Activated gamma-delta T cell treated with Interleukin-2 at 50 U/mL for 16 hours (primary cell): ENCODE data around the gene STEAP3.

Experiments used
- DNase-seq: peaks from one replicate; pipeline ENCODE4 v3.0.0-alpha.2; 2020

STEAP3 gene

DNA sequence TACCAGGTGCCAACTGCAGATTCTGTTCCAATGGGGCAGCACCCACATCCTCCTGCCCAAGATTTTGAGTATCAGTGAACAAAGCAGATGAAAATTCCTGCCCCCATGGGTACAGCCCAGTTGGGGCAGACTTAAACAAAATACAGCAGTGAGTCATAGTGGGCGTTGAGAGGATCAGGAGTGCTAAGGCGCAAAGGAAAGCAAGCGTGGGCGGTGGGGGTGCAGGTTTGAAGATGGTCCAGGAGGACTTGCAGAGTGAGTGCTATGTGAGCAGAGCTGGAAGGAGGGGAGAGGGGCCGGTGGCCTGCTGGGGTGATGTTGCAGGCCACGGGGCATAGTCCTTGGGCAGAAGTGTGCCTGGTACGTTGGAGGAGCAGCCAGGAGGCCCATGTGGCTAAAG lies 24.7 kb downstream of the STEAP3 start:
- no peak for DNase-seq

DNA sequence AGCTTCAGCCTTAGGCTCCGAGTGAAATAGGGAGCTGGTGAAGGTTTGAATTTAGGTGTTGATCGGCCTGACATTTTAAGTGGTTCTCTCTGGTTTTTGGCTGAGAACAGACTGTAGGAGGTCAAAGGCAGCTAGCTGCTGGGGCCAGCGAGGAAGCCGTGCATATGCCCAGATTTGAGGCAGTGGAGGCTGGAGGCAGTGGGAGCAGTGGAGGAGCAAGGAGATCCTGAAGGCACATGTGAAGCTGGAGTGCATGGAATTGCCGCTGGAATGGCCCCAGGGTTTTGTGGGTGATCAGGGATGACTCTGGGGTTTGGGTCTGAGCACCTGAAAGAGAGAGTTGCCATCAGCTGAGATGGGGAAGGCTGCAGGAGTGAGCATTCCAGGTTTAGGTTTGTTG lies 25.1 kb downstream of the STEAP3 start:
- no peak for DNase-seq

DNA sequence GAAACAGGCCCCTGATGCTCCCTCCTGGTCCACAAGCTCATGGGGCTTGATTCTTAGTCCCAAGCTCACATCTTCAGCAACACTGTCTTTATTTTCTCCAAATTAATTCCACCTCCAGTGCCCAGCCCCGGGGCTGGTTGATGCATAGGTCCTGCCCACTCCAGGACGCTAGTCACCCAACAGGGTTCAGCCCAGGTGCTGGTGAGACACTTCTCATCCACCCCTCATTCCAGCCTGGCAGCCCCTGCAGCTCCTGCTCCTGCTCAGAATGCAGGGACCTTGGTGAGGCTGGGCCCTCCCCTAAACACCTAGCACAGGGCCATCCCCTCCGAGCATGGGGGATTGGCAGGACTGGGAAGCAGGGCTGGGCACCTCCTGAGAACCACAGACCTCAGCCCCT lies 25.7 kb downstream of the STEAP3 start:
- DNase-seq, result no peak

DNA sequence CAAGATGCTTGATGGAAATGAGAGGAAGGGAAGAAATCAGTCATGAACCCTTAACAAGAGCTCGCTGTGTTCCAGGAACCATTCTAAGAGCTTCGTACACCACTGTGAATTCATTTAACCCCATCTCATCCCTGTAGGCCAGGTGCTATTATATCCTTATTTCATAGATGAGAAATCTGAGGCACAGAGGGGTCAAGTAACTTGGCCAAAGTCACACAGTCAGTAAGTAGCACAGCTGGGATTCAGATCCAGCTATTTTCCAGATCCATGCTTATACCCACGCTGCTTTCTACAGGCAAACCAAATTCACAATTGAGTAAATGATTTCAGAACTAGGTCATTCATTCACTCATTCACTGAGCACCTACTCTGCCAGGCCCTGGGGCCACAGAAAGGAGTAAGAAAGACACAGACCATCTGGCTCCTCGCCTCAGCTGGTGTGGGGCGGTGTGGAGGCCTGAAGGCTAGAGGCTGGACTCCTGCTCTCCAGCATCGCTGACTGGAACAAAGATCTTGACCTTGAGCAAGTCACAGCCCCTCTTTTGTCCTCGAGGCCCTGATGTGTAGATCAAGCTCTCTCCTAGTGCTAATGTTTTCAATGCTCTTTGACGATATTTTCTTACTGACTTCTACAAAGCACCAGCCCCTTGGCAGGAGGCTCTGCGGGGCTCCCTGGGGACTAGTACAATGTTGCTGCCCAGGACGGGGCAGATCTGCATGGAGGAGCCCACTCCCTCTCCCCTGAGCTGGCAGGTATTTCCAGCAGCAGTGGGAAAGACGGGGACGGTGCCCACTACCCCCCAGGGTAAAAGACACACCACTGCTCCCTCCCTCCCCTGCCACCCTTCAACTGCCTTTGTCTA lies 26.5 kb downstream of the STEAP3 start:
- DNase-seq, result no peak

DNA sequence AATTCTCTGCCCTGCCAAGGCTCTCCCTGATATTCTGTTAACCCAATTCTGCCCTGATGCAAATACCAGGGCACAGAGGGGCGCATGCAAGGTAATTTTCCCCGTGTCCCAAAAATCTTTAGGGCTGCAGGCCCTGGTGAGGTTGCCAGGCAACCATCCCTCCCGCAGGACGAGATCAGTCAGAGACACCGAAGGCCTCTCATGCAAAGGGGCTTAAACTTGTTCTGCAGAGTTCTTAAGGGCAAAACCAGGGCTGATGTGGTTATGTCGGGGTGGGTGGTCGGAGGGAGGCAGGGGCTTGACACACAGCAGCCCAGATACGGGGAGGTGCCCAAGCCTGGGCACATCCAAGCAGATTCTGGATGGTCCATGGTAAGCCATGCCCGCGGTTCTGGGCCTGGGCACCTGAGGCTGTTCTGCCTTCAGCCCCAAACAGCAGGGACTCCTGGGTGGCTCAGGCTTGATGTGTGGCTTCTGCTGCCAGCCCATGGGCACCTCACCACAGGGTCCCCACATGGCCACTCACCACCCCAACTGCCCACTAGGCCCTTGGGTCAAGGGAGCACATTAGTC lies 27.2 kb downstream of the STEAP3 start:
- DNase-seq, result no peak

DNA sequence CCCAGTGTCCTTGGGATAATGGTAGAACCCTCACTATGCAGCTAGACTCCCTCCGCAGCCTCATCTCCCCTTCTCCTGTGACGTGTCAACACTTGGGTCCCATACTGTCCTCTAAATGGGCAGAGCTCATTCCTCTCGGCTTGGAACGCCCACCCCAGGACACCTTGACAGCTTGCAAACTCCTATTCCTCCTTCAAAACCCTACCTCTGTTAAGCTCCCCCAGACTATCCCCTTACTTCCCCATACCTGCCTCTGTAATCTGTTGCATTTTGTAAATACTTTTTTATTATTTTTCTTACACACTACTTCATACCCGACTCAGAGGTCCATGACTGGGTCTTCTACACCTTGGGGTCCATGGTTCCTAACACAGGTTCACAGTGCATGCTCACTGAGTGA lies 28.0 kb downstream of the STEAP3 start:
- no peak for DNase-seq

DNA sequence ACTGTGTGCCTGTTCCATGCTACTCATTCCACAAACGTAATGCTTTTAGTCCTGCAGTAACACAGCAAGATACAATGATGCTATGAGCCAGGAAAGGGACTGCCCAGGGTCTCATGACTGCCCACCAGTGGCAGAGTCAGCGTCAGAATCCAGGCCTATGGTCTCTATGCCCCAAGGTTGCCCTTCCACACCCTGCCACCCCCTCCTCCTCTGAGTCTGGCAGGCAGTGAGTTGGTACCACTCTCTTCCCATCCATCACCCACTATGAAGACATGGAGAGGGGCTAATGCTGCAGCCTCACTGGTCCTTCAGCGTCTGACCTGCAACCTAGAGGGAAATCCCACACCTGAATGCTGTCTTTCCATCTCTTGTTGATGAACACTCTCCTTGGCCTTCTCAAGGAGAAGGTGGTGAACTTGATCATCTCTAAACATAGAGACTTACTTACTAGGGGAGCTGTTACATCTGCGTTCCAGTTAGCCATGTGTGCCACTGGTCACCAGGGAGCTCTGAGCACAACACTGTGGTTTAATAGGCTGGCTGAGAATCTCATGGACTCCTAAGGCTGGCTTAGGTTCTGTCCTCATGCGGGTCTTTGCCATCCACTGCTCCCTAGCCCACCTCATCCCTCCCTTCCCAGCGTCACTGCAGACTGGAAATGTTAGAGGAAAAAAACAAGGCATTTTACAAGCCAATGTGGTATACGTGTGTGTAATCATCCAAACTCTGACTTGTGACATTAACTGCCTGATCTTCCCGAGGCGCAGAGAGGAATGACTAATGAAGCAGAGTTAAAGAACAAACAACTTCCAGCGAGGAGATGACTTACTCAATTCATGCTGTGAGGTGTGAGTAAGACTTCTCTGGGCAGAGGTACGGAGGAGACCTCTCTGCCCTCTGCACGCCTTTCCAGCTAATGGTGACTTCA lies 28.8 kb downstream of the STEAP3 start:
- DNase-seq, result no peak

DNA sequence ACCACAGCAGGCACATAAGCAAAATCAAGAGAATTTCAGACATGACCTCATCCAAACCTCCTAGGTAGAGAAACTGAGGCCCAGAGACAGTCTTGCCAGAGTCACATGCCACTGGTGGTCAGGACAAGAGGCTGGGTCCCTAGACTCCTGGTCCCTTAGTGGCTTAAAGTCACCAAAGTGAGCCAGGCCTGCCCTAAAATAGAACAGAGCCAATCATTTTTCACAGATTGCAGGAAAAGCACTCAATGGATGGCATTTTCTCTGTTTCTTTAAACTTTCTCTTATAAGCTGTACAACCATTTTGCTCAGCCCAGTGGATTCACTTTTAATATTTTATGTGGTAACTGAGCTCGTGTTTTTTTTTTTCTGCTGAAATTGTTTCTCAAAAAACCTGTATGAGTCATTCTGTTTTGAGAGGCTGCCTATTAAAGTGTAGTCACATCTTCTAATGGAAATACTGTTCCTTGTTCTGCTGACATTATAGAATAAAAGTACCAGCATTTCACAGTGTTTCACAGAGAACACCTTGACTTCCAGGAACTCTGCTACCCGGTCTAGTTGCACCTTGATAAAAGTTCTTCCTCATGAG lies 29.6 kb downstream of the STEAP3 start:
- DNase-seq, result no peak

DNA sequence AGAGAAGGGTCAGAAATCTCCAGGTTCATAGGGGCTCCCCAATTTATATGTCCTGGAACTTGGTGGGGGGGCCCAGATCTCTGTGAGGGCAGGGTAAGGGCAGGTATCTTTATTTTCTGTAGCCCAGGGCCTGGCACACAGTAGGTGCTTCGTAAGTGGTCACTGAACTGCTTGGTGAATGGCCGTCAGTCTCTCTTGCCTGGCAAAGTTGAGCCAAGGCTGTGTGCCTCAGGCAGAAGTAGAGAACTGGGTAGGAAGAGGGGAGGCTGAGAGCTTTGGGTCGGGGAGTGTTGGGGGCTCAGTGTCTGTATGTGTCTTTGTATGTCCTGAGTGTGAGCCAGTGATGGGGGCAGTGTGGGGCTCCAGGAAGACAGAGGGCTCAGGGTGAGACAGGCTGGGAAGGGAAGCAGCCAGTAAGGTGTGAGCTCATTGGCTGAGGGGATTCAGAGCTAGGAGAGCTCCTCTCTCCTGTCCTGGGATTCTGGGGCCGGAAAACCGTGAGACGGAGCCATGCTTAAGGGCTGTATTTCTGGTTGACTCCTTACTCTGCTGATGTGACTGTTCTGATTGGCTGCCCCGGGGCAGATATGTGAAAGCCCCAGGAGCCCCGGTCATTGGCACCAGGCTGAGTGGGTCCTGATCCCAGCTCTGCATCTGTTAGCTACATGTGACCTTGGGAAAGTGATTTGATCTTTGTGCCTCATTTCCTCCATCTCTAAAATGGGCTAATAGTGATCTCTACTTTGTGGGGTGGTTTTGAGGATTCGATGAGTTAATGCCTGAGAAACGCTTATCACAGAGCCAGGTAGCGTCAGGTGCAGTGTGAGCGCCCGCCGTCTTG lies 30.3 kb downstream of the STEAP3 start:
- no peak for DNase-seq

DNA sequence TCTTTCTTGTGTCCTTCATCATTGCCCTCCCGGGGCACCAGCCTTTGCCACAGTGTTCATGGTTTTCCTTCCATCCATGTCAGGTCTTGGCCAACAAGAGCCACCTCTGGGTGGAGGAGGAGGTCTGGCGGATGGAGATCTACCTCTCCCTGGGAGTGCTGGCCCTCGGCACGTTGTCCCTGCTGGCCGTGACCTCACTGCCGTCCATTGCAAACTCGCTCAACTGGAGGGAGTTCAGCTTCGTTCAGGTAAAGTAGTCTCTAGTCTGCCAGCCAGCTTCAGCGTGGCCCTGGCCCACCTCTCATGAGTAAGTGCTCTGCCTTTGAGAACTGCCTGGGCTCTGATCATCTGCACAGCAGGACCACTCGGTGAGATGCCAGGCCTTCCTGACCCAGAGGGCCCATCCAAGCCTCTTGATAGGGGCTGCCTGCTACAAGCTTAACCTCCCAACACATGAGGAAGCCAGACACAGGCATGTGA lies 31.0 kb downstream of the STEAP3 start:
- no peak for DNase-seq

DNA sequence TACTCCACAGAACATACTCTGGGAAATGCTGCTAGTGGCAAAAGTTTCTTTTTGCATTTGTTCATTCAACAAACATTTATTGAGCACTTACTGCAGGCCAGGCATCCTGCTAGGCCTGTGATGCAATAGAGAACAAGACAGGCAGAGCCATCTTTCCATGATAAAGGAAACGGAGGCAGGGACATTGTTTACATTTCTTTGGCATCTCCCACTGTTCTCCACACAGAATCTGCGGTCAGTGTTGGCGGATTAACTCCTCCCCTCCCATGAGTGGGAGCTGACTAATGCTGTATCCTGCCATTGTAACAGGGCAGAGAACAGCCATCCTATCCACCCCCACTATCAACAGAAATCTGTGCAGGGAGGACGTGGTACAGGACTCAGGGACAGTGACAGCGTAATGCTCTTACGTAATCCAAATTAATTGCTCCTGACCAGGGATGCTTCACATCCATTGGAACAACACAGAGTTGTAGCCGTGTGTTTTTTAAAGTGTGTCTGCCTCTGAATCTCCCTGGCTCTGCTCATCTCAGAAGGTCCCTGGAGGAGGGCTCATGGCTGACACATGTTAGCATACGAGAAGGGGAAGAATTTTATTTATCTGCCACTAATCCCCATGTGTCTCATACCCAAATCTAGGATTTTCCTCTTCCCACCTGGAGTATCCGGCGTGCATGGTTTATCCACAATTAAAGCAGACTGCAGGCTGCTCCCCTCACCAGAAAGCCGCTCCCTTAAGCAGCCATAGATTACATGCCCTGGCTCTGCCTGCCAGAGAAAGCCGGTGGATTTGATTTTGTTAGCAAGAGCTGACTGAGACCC lies 32.3 kb downstream of the STEAP3 start:
- DNase-seq, result no peak

DNA sequence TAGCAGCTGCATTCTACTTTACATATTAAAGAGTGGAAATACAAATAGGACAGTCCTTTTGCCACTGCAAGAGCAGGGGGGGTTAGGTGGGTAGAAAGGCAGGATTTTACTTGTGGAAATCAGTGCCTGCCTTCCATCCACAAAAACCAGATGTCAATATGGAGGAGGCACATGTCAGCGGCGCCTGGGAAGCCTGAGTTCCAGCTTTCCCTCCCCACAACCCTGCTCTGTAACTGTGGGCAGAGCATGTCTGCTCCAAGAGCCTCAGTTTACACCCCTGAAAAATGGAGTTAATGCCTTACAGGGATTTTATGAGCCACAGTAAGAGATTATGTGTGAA lies 32.9 kb downstream of the STEAP3 start:
- no peak for DNase-seq

DNA sequence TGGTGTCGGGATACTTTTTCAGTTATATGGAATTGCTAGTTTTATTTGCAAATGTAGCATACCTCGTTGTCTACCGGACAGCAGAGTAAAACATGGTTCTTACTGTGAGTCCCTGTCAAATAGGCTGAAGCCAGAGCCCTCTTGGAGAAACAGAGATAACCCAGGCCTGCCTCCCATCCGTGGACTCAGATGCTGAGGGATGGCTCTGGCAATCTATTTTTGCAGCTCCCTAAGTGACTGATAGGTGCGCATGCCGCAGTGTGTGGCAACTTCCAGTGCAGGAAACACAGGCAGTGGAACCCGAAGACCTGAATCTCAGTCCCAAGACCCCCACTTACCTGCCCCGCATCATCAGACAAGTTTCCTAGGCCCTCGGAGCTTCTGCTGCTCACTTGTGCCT lies 33.6 kb downstream of the STEAP3 start:
- DNase-seq, result no peak

DNA sequence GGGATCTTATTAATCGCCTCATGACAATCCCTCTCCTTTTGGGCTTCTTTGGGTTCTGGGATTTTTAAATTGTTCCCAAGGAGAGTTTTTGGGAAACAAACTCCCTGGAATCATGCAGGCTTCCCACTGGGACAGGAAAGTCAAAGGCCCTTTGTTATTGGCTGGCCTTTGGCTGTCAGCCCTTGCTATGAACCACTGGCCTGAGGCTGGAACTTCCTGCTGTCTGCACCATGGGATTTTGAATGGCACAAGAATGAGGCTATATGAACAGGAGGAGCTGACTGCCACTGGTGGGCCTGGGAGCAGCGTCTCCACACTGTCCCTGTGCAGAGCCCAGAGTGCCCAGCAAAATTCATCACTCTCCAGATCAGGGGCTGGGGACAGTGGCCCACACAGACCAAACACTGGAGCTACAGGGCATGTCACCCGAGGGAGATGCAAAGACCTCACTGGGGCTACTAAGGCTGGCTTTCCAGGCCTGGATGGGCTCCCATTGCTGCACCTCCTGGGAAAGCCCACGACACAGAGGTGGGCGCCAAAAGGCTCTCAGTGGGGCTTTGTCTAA lies 35.7 kb downstream of the STEAP3 start:
- no peak for DNase-seq

DNA sequence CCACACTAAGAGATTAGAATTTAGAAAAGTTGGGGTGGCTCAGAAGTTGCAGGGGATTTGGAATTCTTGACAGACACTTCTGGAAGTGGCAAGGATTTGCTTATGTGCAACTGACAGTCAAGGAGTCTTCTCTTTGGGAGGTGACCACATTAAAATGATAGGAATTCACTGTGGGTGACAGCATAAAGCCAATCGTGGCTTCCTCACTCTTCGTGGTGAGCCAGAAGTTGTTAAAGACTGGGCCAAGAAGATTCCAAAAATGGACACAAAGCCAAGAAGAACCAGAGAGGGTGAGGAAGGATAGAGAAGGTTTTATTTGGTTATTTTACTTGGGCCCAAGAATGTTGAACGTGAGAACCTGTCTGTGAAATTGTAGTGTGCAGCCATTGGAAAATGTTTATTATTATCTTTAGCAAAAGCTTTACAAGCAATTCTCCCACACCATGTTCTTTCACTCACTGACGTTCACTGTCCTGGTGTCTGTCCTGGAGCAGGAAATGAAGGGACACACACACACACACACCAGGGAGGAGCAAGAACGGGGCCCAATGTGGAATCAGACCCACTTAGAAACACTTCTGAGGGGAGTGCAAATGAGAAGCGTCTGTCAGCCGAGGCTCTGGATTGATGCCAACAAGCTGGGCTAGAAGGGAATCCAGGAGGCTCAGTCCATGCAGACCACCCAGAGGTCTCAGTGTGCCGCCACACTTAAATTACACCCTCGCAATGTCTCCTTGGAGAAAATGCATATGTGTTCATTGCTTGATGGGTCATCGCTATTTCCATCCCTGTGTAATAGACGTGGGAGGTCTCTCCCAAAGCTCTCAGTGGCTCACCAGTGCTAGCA lies 37.2 kb downstream of the STEAP3 start:
- no peak for DNase-seq

DNA sequence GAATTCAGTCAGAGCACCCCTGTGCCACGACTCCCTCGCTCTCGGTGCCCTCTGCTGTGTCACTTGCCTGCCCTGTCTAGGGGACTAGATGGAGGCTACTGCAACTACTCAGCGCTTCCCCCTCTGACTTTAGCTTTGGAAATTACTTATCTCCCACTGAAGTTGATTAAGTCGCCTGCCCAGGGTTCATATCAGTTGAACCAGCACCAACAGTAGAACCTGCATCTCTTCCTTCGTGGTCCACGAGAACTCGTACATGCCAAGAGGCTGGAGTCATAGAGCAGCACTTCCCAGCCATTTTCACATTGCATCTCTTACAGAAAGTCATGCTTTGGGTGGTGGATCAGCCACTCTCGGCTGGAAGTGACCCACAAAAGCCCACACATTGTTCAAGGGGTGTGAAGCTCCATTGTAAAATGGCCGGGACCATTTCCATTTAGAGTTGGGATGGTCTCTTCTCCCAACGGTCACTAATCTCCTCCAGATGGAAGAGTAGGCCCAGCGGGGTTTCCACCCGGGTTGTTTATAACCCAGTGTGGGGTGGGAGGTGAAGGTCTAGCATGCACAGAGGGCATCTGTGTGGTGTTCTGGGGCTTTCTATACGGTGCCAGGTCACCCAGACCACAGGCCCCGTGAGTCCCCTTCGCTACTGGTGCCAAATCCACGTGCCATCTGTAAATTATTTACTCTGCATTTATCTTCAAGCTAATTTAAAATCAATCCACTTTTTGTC lies 38.0 kb downstream of the STEAP3 start:
- no peak for DNase-seq

DNA sequence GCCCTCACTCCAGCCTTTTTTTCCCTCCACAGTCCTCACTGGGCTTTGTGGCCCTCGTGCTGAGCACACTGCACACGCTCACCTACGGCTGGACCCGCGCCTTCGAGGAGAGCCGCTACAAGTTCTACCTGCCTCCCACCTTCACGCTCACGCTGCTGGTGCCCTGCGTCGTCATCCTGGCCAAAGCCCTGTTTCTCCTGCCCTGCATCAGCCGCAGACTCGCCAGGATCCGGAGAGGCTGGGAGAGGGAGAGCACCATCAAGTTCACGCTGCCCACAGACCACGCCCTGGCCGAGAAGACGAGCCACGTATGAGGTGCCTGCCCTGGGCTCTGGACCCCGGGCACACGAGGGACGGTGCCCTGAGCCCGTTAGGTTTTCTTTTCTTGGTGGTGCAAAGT lies 39.4 kb downstream of the STEAP3 start:
- no peak for DNase-seq

DNA sequence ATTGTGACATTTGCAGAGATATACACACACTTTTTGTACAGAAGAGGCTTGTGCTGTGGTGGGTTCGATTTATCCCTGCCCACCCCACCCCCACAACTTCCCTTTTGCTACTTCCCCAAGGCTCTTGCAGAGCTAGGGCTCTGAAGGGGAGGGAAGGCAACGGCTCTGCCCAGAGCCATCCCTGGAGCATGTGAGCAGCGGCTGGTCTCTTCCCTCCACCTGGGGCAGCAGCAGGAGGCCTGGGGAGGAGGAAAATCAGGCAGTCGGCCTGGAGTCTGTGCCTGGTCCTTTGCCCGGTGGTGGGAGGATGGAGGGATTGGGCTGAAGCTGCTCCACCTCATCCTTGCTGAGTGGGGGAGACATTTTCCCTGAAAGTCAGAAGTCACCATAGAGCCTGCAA lies 40.0 kb downstream of the STEAP3 start:
- no peak for DNase-seq
